Endothelial cell of umbilical vein (primary cell): ENCODE data around the gene RELL1. TPM values are rescaled to one million over a fixed set of nuclear protein-coding genes. Genes with fewer than 3 reads are reported as not detected.

Source experiments
- BruUV-seq: library from RNA; stranded (reverse); fragments of 400-500 nt; replicated peaks from 2 replicates; lab custom pipeline; 2021; lab: Mats Ljungman, UMichigan
- CTCF ChIA-PET: fragments of 300-600, 350-600 bp; sonication (Branson Sonifier 250); formaldehyde crosslinking; loops from one replicate; lab custom pipeline; 2021; ENCODE audit warnings: antibody characterized with exemption, inconsistent platforms; lab: Charles Lee
- POLR2A ChIA-PET: fragments of 300-600, 350-600 bp; sonication (Branson Sonifier 250); formaldehyde crosslinking; loops from one replicate; lab custom pipeline; 2021; ENCODE audit warnings: antibody characterized with exemption, inconsistent platforms; lab: Charles Lee
- DNase-seq: peaks from one replicate; pipeline ENCODE4 v3.0.0-alpha.2; 2011; ENCODE audit warnings: low read depth, low spot score
- FAIRE-seq: peaks from 2 replicates; lab custom pipeline; 2011; peaks lifted over from hg19 to GRCh38; lab: Jason Lieb, UNC
- H2AFZ ChIP-seq: 2 replicates; pipeline ENCODE4 v1.6.0; 2012; ENCODE audit warnings: low read depth, low read length, control low read depth, inconsistent platforms
- H3K27ac ChIP-seq: 2 replicates; pipeline ENCODE4 v1.5.1; 2011; ENCODE audit warnings: low read depth, mild to moderate bottlenecking, control low read depth, low read length, moderate library complexity; ENCODE audit not compliant: insufficient read depth
- H3K27me3 ChIP-seq, 2 experiments: 2 replicates each; pipeline versions ENCODE4 v1.6.0 to v1.6.1; 2011; ENCODE audit warnings: low read length in 2 of 2, mixed read lengths in 1 of 2; ENCODE audit not compliant: control insufficient read depth in 2 of 2, insufficient read depth in 2 of 2
- H3K36me3 ChIP-seq, 2 experiments: 2 replicates in 1 of 2; 3 replicates in 1 of 2; pipeline ENCODE4 v1.5.1; 2011; ENCODE audit warnings: low read length in 2 of 2, mild to moderate bottlenecking in 1 of 2, moderate library complexity in 1 of 2; ENCODE audit not compliant: control insufficient read depth in 2 of 2, insufficient read depth in 2 of 2; ENCODE audit errors: extremely low read depth in 1 of 2
- H3K4me1 ChIP-seq: 3 replicates; pipeline ENCODE4 v1.5.1; 2011; ENCODE audit warnings: mild to moderate bottlenecking, low read length; ENCODE audit not compliant: control insufficient read depth, insufficient read depth; ENCODE audit errors: extremely low read depth
- H3K4me2 ChIP-seq: 2 replicates; pipeline ENCODE4 v1.6.1; 2011; ENCODE audit warnings: low read length, control low read depth, mixed read lengths; ENCODE audit not compliant: insufficient read depth
- H3K4me3 ChIP-seq, 3 experiments: fragments of 200-600 bp in 1 of 3; sonication (generic), shearing (Covaris generic) in 1 of 3; replicated peaks in 1 of 3; 2 replicates each; pipeline ENCODE4 v1.5.1; 2011 to 2016; ENCODE audit warnings: control low read depth in 3 of 3, low read length in 3 of 3, mild to moderate bottlenecking in 2 of 3, inconsistent platforms in 1 of 3, low read depth in 1 of 3, moderate library complexity in 1 of 3; ENCODE audit not compliant: insufficient read depth in 1 of 3
- H3K79me2 ChIP-seq: 2 replicates; pipeline ENCODE4 v1.6.0; 2012; ENCODE audit warnings: low read length, inconsistent platforms; ENCODE audit not compliant: control insufficient read depth, insufficient read depth
- H3K9ac ChIP-seq: replicated peaks from 2 replicates; pipeline ENCODE3; 2011; ENCODE audit warnings: low read length, control low read depth; ENCODE audit not compliant: insufficient read depth; ENCODE audit errors: extremely low read depth
- H3K9me1 ChIP-seq: replicated peaks from 3 replicates; pipeline ENCODE4 v1.6.0; 2011; ENCODE audit warnings: mild to moderate bottlenecking, low read length; ENCODE audit not compliant: control insufficient read depth, insufficient read depth; ENCODE audit errors: extremely low read depth
- H3K9me3 ChIP-seq: replicated peaks from 2 replicates; pipeline ENCODE4 v1.5.1; 2012; ENCODE audit warnings: low read length, inconsistent platforms; ENCODE audit not compliant: control insufficient read depth, insufficient read depth
- H4K20me1 ChIP-seq: replicated peaks from 2 replicates; pipeline ENCODE3; 2011; ENCODE audit warnings: mild to moderate bottlenecking, low read length; ENCODE audit not compliant: control insufficient read depth, insufficient read depth; ENCODE audit errors: extremely low read depth
- EZH2 ChIP-seq: IDR thresholded peaks from 2 replicates; pipeline ENCODE4 v1.6.1; 2012; ENCODE audit warnings: borderline replicate concordance, low read depth, mild to moderate bottlenecking, moderate library complexity, low read length, inconsistent platforms; ENCODE audit not compliant: severe bottlenecking
- FOS ChIP-seq: IDR thresholded peaks from 2 replicates; pipeline ENCODE4 v1.6.1; 2011; ENCODE audit warnings: mild to moderate bottlenecking, low read length, moderate library complexity, borderline replicate concordance; ENCODE audit not compliant: insufficient read depth
- GATA2 ChIP-seq: IDR thresholded peaks from 2 replicates; pipeline ENCODE4 v1.7.0; 2011; ENCODE audit warnings: low read depth, mild to moderate bottlenecking, moderate library complexity, mixed read lengths, low read length; ENCODE audit not compliant: insufficient read length, insufficient read depth
- JUN ChIP-seq: IDR thresholded peaks from 2 replicates; pipeline ENCODE4 v1.6.1; 2011; ENCODE audit warnings: borderline replicate concordance, low read depth; ENCODE audit not compliant: insufficient read length, insufficient read depth
- MYC ChIP-seq: IDR thresholded peaks from one replicate; pipeline ENCODE4 v1.6.1; 2011; ENCODE audit warnings: mild to moderate bottlenecking, low read depth, low read length
- POLR2A ChIP-seq: IDR thresholded peaks from 2 replicates; pipeline ENCODE4 v1.6.1; 2012; ENCODE audit warnings: low read depth, mild to moderate bottlenecking, control low read depth, low read length
- POLR2AphosphoS5 ChIP-seq: IDR thresholded peaks from 2 replicates; pipeline ENCODE4 v1.6.1; 2012; ENCODE audit warnings: low read depth, mild to moderate bottlenecking, control low read depth, low read length, moderate library complexity; ENCODE audit not compliant: insufficient read depth
- dilution Hi-C: fragments of 300-500 bp; cut with MboI; formaldehyde crosslinking; loops from one replicate; pipeline ENCODE4 v1.15.0; 2019; ENCODE audit warnings: low sequenced_read_pairs; ENCODE audit not compliant: extremely low pct_ligation_motif_present
- intact Hi-C: fragments of 100-400 bp; cut with micrococcal nuclease; formaldehyde crosslinking; loops from one replicate; pipeline ENCODE4 v1.10.0; 2022
- polyA plus RNA-seq, 4 experiments: library from polyadenylated mRNA; depleted of rRNA in 3 of 4; stranded (reverse) in 3 of 4; unstranded in 1 of 4; fragments of >200 nt; gene quantifications; 2 replicates each; pipeline versions ENCODE4 v1.2.1 to v1.2.3, GENCODE V29; 2011 to 2012; ENCODE audit warnings: missing spikeins in 1 of 4
- total RNA-seq: library from RNA; stranded (reverse); gene quantifications from 2 replicates; pipeline ENCODE4 v1.2.3, GENCODE V29; 2021
- TF ChIP-seq, protein P1 (sequence below): IDR thresholded peaks from 2 replicates; pipeline ENCODE4 v1.6.1; 2011; ENCODE audit not compliant: insufficient read depth, insufficient read length
- TF ChIP-seq, protein P2 (sequence below), 2 donors: IDR thresholded peaks; 1 replicate in 1 of 2; 2 replicates in 1 of 2; pipeline ENCODE4 v1.5.1; 2011; ENCODE audit warnings: low read length in 2 of 2, mild to moderate bottlenecking in 2 of 2, moderate library complexity in 2 of 2, control low read depth in 1 of 2, inconsistent platforms in 1 of 2, low read depth in 1 of 2; ENCODE audit not compliant: insufficient read depth in 1 of 2; ENCODE audit errors: extremely low read depth in 1 of 2

The RELL1 gene
- total and polyA plus RNA-seq, 2 donors (not counting 3 experiments of a cell fraction or from before 2014, with no cell fraction given), result 20.8 to 91.7 TPM

DNA sequence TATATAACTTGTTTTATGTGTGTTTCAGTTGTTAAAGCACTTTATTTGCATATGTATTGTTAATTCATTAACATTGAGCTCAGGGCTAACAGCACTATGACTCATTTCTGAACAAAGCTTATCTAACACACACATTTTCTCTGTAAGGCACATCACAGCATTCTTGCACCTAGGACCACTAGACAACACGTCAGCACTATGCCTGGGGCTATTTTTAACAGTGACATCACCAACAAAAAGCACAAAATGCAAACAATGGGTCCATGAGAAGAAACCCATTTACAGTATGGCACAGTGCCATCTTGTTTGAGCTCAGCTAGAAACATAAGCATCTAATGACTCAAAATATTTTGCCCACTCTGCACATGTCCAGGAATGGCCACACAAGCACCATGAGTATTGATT lies 124.4 kb downstream of the RELL1 start:
- peak; percentile 63 for TF ChIP-seq FOS
- TF ChIP-seq MYC, result no peak
- TF ChIP-seq JUN, result peak; percentile 39
- TF ChIP-seq, protein P1, sequence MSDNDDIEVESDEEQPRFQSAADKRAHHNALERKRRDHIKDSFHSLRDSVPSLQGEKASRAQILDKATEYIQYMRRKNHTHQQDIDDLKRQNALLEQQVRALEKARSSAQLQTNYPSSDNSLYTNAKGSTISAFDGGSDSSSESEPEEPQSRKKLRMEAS, result no peak
- Histone ChIP-seq H3K27me3 (no peaks in the 10 kb centered on the region), H3K9ac (no peak overlapping the region), H3K9me3 (no peaks in the 10 kb centered on the region), H3K4me2 (no peak overlapping the region), H3K79me2 (no peaks in the 10 kb centered on the region), H3K27ac (no peak overlapping the region), H3K9me1 (no peaks in the 10 kb centered on the region), H3K4me1 (peaks cover 6% of the 10 kb centered on the region), H3K36me3 (no peaks in the 10 kb centered on the region), H2AFZ (no peak overlapping the region), H3K4me3 (no peak overlapping the region), H4K20me1 (no peaks in the 10 kb centered on the region)
- intact Hi-C loops (loop anchor here (1.0 kb wide), 2 partner anchors 13 to 109 kb away; a partner anchor contains a TSS), dilution Hi-C loops (no loop called here)
- BruUV-seq, result no TSS peak
- FAIRE-seq, result peak; percentile 77
- CTCF ChIA-PET, result interaction anchor here (0.9 to 1.5 kb wide), 4 partner anchors 11 to 109 kb away, joined by 3 to 10 read pairs (median 6); no protein-coding TSS in a partner anchor
- POLR2A ChIA-PET, result no interaction called here
- peak; percentile 42 for DNase-seq

DNA sequence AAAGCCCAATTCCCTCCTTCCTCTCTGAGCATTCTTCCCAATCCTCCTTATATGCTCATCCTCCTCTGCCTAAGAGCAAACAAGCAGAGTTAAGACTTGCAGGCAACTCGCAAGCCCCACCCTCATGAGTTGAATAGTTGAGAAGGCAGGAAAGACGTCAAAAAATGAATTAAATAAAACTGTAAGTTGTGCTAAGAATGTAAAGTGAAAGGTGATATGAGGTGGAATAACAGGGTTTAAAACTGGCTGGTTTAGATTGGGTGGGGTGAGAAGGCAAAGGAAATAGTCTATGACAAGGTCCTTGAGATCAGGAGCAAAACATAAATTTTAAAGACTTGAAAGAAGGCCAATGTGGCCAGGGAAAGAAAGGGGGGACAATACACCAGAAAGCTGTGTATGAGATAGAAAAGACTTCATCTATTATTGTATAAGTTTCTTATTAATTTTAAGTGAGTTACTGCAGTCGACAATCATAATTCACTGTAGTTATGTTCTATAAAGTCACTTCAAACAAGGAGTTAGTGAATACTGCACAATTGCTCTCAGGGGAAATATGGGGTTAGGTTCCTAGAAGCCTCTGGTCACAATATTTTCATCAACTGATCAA lies 124.9 kb downstream of the RELL1 start:
- intact Hi-C loops, result loop anchor here (1.0 kb wide), 1 partner anchor 12 kb away; no protein-coding TSS in a partner anchor
- ChIA-PET CTCF (interaction anchor here (0.9 to 1.5 kb wide), 5 partner anchors 11 to 109 kb away, joined by 3 to 10 read pairs (median 4); no protein-coding TSS in a partner anchor), POLR2A (no interaction called here)
- no peak overlapping the region for H3K9ac ChIP-seq
- H3K4me3 ChIP-seq, result no peak overlapping the region
- H3K27me3 ChIP-seq, result no peaks in the 10 kb centered on the region
- no peaks in the 10 kb centered on the region for H3K9me3 ChIP-seq
- H3K27ac ChIP-seq, result no peak overlapping the region
- peaks cover 6% of the 10 kb centered on the region for H3K4me1 ChIP-seq
- H3K4me2 ChIP-seq, result no peak overlapping the region
- FAIRE-seq, result no peak
- no peak for DNase-seq
- no peaks in the 10 kb centered on the region for H4K20me1 ChIP-seq
- H2AFZ ChIP-seq, result no peak overlapping the region
- dilution Hi-C loops, result no loop called here
- H3K79me2 ChIP-seq, result no peaks in the 10 kb centered on the region
- H3K9me1 ChIP-seq, result no peaks in the 10 kb centered on the region
- no peaks in the 10 kb centered on the region for H3K36me3 ChIP-seq
- no TSS peak for BruUV-seq
- TF ChIP-seq, protein P2, sequence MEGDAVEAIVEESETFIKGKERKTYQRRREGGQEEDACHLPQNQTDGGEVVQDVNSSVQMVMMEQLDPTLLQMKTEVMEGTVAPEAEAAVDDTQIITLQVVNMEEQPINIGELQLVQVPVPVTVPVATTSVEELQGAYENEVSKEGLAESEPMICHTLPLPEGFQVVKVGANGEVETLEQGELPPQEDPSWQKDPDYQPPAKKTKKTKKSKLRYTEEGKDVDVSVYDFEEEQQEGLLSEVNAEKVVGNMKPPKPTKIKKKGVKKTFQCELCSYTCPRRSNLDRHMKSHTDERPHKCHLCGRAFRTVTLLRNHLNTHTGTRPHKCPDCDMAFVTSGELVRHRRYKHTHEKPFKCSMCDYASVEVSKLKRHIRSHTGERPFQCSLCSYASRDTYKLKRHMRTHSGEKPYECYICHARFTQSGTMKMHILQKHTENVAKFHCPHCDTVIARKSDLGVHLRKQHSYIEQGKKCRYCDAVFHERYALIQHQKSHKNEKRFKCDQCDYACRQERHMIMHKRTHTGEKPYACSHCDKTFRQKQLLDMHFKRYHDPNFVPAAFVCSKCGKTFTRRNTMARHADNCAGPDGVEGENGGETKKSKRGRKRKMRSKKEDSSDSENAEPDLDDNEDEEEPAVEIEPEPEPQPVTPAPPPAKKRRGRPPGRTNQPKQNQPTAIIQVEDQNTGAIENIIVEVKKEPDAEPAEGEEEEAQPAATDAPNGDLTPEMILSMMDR (IDR thresholded peaks at IDR 0.05; ENCODE audit: extremely low read depth in 1 of 2, insufficient read depth in 1 of 2, low read depth in 1 of 2, low read length in 2 of 2), result no peak
- no peak for TF ChIP-seq EZH2
- no peak for TF ChIP-seq POLR2A
- no peak for TF ChIP-seq POLR2AphosphoS5
- TF ChIP-seq MYC, result no peak
- TF ChIP-seq, protein P1, result no peak
- no peak for TF ChIP-seq JUN
- TF ChIP-seq GATA2, result no peak
- no peak for TF ChIP-seq FOS
